Hematopoietic multipotent progenitor cell treated with erythropoietin and hydrocortisone succinate and interleukin-3 and kit ligand, for 17 days (in vitro differentiated cells): Measurements from ENCODE around the gene ADISSP.

Experiments
- DNase-seq: peaks from one replicate; pipeline ENCODE4 v3.0.0-alpha.2; 2015; ENCODE audit warnings: low spot score

The ADISSP gene

DNA sequence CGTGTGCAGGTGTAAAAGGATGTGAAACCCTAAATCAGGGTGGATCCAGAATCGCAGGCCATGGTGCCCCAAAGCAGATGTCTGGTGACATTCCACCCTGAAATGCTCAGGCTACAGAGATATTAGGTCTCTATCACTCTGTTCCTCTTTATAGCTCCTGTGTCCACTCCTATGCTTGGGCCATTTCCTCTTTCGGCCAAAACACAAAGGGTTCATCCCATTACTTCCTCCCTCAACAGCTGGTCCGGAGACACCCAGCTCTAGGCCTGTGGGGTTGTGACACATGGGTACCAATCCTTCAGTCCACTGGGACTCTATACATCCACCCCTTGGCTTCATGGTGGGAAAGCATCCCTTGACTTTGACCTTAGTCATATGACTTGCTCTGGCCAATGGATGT lies 53.5 kb downstream of the ADISSP start:
- DNase-seq: no peak

DNA sequence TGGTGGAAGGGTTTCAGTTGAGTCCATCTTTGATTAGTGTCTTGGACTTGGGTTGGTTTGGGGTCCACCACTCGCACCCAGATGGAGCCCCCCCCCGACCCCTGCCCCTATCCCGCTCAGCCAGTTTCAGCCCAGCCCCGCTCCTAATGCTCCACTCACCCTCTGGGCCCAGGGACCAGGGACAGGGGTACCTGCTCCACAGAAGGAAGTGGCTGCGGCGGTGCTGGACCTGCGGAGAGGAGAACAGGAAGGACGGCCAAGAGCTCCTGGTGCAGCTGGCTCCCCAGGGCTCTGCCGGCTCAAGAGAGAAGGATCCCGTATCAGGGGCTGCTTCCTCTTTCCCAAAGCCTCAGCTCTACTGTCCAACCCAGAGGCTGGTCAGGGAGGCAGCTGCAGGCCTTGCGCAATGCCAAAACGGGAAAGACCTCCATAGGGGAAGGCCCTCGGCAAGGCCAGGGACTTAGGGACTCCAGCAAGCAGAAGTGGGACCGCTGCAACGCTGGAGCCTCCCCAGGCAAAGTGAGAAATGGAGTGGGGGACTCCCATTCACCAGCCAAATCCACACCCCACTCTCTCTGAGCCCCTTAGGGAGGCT lies 55.2 kb downstream of the ADISSP start, which contains the start of gene SIGLEC1:
SIGLEC1 (minus strand) TSS at position 322 of the 595 bp plus-strand sequence. CDS start 5,472 bp downstream, outside the sequence.
- DNase-seq: no peak

DNA sequence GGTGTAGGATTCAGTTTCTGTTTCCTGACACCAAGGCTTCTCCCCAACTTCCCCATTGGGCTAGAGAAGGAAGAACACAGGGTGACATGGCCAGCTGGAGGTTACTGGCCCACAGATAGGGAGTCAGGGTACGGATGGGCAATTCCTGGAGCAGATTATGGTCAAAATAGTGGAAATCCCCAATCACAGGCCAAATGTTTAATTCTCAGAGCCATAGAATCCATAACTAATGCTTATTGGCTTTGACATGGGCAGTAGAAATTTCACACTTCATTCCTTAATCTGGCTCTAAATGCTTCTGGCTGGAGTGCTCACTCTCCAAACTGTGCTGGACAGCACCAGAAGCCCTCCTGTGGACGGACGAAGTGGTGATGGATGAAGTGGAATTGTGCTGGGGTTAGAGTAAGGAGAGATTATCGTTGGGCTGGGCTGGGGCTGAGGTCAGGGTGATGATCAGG lies 56.0 kb downstream of the ADISSP start:
- DNase-seq: no peak

DNA sequence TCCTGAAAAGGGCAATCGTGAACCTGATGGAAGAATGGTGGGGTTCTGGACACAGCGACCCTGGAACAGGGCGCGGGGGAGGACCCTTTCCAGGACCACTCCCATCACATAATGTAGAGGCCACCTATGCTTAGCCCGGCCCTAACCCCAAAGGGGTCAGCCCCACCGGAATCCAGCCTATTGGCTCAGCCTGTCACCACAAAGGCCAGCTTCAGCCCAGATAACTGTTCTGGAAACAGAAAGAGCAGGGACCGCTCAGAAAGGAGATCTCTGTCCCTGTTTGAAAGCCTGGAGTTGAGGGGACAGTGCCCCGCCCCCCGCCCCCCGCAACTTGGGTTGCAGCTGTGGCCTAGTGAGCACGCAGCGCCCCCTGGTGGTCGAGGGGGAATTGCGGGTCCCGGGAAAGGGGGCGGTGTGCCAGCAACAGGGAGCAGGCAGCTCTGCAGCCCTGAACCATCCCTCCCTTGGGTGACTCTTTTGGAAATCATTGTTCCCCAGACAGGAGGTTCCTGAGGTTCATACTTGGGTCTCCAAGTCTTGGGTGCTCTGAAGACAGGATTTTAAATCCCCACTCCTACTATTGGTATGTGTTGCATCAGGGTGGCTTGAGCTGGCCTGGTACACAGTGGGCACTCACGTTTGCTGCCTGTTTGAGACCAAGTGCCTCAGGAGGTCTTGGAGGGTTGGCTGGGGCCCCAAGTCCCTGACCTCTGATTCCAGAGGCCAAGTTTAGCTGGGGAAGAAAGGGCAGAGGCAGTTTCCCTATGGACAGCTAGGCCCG lies 56.7 kb downstream of the ADISSP start:
- peak; percentile 74 for DNase-seq

- DNase-seq: no peak
Measured at GRCh38 chr20:3710011-3710466, 57.5 kb downstream of the ADISSP start.

DNA sequence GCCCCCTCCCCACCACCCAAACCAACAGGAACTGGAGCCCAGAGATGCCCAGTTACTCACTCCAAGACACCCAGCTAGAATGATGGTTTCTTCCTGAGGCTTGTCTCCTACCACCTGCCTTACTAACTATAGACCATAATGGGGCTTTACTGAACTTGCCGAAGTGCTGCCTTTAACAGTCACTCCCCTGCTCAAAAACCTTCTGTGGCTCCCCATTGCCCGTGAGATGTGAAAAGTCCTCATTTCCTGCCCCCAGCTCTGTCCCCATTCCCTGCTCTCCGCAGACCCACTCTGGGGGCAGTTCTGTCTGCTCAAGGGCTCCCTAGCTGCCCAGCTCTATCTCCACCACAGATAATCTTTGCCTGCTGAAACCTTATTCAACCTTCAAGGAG lies 60.0 kb downstream of the ADISSP start:
- DNase-seq: no peak

- DNase-seq: no peak
Measured at GRCh38 chr20:3706774-3707507, 60.6 kb downstream of the ADISSP start.

GRCh38 chr20:3705970-3706739 lies 61.4 kb downstream of the ADISSP start:
- no peak for DNase-seq

DNA sequence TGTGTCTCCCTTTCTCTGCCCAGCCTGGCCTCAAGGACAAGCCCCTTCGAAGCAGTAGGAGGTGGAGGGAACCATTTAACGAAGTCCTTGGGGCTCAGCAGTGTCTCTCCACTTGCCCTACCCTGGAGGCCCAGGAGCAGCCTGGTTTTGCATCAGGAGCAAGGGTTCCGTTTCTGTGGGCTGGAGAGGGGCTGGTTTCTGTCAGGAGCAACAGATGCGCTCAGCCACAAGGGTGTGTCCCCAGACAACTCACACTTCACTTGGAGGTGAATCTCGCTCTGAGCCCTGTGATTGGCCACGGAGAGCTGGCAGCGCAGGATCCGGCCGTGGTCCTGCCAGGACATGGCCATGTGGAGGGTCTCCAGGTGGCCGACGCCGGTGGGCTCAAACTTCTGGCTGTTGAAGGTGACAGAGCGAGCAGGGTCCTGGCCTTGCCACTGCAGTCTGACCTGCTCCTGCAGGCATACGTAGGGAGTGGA lies 62.0 kb downstream of the ADISSP start:
- DNase-seq: no peak

GRCh38 chr20:3704087-3704486 lies 63.5 kb downstream of the ADISSP start:
- DNase-seq: no peak
